Measurements from ENCODE around the gene PRKRA. TPM values are rescaled to one million over a fixed set of nuclear protein-coding genes. Genes with fewer than 3 reads are reported as not detected.
"Not testable (repeated sequence)": the region's sequence is repeated elsewhere in the genome, so short reads cannot be mapped to it uniquely, and the experiment has no call there.

Gene PRKRA
- polyA plus RNA-seq, 10 donors: 43.4 to 65.5 (median 56.9) TPM

DNA sequence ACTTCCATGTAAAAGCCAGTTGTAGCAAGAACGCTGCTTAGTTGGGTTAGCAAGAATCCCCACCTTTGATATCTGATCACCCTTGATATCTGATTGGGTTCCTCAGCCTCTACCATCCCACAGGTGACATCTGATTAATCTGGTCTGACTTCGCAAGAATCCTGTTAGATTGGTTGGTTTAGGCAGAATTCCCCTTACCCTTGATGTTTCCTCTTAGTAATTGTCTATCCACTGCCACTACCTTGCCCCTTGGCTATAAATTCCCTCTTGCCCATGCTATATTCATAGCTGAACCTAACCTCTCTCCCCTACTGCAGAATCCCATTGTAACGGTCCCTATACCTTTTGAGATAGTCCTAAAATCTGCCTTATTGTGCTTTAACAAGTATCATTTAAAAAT, 33.1 kb downstream of the PRKRA start:
- DNase-seq: no peak

DNA sequence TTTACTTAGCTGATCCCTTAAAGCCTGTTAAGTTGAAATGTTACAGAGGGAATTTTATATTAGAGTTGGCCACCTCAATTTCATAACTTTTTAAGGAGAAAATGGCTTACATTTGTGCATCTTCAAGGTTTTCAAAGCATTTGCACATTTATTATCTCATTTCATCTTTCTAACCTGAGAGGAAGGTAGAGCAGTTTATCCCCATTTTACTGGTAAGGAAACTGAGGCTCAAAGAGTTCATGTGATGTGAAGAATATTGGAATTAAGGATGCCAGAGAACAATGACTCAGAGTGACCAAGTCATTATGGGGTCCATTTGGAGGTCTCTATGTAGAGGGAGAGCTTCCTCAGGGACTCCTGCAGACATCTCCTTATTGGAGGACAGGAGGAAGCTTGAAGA, 35.0 kb downstream of the PRKRA start:
- DNase-seq: no peak

DNA sequence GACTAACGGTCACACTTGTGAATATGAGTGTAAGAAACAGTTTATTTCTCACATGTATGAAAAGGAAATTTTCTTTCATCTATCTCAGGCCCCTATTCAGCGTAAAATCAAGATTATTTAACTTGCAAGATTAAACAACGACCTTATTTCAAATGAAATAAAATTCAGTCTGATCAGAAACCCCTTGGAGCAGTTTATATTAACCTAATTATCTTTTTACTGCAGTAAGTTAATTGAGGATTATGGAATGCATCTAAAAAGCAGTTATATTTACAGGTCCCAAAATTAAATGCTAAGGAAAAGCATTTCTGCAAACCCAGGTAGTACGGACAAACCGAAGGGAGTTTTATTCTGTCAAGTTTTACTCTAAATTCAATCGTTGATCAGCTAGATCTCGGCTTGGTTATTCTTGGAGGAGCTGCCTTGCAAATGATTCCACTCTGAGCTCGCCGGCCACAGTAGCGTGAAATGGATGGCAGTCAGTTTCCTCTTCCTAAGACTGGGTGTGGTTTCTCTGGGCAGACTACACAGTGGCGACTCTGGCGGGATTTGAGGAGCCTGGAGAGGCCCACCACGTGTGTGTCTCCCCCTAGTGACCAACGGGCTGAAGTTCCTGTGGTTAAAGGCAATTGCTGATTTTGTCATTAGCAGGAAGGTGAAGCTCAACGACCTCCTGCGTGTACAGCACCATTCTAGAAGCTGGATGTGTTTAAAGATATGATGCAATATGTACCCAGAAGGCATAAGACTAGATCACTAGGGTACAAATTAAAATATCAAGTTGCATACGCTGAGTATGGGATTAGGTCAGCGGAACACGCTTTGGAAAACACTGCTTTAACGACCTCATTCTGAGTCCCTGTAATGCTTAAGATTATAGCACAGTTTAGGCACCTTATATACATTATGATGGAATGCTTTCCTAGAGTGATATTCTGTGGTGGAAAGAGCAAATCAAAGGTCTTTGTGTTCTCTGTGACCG, 36.4 kb downstream of the PRKRA start:
- DNase-seq: peak; percentile 92 to 95 (median 93)

DNA sequence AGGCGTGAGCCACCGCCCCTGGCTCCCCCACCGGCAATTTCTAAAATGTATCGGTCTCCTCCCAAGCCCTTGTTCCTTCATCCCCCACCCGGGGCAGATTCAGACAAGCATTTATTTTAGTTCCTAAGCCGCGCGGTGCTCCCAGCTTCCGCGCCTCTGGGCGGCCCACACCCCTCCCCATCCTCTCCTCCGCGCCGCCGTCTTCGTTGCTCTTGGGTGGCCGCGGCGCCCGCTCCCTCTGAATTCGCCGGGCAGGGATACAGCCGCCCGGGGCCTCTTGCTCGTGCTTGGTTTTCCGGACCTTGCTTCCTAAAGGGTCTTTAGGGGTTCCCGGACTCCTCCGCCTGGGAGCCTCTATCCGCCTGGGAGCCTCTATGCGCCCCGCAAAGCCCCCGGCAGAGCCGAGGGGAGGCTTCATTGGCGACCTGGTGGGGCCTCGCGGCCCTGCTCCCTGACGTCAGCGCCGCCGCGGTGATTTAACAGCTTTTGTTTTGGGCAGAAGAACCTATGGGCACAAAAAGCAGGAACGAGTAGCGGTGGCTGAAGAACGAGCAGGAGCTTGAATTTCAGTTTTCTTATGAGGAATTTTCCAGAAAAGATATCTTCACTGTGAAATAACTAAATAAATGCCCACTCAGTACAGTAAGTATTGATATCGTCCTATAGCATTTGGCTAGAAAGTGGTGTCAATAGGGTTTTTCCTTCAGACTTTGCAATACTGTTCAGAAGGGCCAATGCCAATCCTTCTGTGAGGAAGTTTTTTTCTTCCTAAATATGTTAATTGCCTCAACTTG, 37.3 kb downstream of the PRKRA start:
- DNase-seq: peak; percentile 68 to 92 (median 82)

DNA sequence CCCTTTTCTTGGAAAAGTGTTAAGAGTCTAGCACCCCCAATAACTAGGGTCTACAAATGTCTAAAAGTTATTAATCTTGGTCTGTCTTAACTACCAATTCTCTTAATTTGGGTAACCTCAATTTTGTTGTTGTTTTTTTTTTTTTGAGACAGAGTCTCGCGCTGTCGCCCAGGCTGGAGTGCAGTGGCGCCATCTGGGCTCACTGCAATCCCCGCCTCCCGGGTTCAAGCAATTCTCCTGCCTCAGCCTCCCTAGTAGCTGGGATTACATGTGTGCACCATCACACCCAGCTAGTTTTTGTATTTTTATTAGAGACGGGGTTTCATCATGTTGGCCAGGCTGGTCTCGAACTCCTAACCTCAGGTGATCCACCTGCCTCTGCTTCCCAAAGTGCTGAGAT, 38.5 kb downstream of the PRKRA start:
- DNase-seq: not testable (repeated sequence)

DNA sequence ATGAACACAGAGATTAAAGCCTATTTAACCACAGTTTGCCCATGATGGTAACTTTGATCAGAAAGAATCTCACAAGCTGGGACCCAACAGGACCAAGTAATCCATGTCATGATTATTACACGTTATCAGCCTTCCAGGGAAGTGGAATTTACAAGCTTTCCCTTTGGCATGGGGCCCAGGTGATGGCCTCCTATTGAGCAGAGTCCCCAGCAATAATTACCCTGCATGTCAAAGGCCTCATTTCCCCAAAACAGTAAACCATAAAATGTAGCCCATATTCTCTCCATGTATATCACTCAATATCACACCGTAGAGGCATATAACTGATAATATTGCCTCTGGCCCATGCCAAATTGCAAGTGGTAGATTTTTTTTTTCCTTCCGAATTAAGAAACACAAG, 38.9 kb downstream of the PRKRA start:
- no peak for DNase-seq

DNA sequence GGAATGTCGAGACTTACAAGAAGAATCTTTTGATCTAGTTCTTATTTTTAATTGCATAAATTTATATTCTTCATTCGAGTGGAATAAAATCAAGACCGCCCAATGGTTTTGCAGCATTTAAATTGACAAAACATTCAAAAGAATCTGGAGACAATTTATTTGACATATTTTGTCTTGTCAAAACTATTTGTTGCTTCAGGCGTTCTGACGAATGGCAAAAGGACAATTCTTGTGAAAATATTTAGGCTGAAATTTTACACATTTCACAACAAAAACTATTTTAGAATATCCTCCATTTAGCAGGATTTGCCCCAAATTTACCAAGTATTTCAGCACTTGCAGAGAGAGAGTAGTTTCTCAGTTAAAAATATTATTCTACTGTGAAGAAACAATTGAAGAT, 41.7 kb downstream of the PRKRA start:
- no peak for DNase-seq

DNA sequence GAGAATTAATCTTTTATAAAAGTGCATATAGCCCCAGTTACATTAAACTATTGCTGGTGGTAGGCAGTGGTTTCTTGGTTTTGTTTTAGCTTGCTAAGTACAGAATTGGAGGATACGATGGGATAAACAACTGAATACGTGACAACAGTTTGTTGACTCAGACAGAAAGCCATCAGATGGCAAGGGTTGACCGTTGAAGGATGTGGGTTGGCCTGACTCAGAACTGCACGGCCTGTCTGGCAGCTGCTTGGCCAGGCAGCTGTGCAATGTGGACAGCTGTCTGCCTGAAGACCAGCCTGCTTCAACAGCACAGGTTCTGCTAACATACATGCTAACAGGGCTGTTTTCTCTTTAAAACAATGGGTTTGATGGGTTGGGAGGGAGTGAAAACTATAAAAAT, 46.6 kb downstream of the PRKRA start:
- peak; percentile 49 to 74 (median 51) for DNase-seq

DNA sequence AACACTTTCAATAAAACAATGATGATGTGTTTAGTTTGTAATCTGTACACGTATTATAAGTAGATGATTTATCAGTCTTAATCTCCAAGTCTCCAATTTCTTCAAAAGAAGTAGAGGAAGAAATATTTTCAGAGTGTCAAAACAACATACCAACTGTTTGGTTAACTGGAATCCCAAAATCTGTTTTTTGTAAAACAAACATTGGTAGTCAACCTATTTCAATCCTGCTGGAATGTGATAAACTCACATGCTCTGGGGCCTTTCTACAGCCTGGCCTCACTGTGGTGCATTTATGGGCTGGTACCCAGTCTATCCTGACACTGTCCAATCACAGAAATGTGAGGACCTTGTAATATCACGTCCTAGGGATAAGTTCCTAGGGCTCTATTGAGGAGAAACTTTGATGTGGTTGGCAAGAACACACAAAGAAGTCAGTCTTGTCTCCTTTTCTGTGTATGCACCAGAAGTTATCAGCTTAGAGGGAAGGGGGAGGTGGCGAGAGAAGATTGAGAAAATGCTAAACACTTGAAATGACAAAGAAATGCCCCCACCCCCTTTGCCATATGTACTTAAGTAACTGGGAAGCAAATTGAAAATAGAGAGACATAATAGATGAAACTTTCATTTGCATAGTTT, 47.2 kb downstream of the PRKRA start:
- no peak for DNase-seq

DNA sequence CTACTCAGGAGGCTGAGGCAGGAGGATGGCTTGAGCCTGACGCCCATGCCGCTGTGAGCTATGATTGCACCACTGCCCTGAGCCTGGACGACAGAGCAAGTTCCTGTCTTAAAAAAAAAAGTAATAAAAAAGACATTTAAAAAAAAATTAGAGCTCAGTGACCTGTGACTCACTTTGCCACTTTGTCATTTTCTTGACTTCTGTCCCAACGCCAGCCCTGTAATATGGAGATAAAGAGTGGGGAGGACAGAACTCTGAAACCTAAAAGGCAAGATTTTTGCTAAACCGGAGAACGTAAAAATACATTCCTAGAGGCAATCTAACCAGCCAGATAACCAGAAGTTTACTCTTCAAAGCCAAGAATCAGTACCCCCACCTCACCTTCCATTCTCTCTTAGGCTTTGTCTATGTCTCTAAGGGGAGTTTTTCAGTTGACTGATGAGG, 49.0 kb downstream of the PRKRA start:
- DNase-seq: no peak

DNA sequence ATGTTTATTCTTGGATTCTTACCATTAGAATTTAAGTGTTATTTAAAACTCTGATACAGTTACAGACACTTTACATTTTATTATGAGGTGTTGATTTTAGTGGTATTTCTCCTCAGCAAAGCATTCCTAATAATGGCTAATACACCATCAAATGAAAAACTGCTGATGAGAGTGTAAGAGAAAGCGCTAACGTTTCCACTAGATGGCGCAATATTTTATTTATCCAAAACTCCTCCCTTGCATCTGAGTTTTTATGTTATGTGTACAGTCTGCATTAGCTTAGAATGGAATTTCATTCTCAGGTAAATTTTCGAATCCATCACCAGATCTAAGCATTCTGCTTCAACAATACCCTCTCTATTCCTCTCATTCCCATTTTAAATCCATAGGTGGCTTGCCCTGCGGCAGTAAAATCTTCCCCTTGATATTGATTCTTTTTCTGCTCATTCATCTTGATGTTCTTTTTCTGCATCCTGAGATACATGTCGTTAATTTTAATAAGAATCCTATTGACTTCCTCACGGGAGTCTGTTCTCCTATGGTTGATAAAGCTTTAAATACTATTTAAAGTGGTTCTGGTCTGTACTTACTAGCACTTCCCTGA, 53.9 kb downstream of the PRKRA start:
- peak; percentile 43 to 62 (median 55) for DNase-seq

DNA sequence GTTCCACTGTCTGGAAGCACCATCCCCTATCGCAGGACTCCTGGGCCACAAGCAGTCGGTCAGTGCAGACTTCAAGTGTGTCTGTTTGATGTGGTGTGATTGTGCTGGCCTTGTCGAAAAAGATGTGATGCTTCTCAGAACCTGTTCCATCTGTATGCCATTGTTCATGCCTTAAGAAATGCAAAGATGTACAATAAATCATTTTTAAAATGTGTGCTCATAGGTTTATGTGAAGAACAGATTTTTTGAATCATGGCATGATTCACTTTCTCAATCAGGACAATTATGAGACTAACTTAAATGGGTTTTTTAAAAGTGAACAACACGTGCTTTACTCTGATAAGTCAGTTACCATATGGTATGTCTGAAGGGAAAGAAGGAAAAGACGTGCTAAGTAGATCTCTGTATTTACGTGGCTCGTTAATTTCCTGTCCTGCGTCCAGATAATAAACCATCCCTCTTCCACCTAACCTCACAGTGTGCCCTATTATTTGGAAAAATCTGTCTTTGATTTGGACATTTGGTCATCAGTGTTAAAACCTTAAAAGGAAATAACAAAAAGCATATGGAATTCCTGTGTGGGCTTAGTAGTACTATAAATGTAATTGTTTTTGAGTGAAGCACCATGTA, 54.9 kb downstream of the PRKRA start:
- no peak for DNase-seq

DNA sequence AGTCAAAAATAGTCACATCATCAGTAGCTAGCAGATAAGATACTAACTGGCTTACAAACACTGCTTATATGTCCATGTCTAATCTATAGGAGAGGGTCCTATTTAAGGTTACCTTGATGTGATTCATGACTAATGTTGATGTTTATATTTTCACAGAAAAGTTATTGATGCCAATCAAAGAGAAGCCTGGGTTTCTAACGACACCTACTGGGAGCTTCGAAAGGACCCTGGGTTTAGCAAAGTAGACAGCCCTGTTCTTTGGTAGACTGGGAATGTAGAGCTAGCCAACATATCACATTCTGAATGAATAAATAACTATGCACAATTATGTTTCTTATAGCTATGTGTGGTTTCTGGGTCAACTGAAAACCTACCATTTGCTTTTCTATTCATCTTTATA, 55.7 kb downstream of the PRKRA start:
- DNase-seq: no peak

DNA sequence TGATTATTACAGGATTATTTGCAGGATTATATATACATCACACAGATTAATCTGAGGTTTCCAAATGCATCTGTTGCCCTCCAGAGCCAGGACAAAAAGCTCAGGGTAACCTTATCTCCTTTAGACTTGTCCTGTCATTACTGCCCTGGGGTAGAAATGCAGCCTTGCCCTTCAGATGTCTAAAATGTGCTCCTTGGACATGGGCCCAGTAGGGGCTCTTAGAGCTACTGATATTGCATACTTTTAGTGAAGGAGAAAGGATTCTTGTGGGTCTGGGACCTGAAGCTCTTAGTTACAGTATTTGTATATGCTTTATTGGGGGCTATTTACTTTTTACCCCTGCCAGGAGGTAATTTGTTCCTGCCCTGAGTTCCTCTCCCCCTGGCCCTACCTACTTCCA, 56.1 kb downstream of the PRKRA start:
- no peak for DNase-seq

DNA sequence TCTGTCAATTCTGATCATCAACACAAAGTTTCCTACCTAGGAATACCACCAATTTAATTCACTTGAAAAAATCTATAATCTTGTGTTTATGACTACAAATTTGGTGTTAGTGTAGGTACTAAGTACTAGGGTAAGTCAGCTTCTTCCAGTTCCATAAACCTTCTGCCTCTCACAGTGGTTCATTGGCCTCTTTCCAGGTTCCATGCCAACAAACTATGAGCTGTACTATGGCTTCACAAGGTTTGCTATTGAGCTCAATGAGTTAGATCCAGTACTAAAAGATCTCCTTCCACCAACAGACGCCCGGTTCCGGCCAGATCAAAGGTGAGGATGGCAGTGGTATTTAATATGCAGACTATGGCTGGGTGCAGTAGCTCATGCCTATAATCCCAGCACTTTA, 58.8 kb downstream of the PRKRA start:
- no peak for DNase-seq

DNA sequence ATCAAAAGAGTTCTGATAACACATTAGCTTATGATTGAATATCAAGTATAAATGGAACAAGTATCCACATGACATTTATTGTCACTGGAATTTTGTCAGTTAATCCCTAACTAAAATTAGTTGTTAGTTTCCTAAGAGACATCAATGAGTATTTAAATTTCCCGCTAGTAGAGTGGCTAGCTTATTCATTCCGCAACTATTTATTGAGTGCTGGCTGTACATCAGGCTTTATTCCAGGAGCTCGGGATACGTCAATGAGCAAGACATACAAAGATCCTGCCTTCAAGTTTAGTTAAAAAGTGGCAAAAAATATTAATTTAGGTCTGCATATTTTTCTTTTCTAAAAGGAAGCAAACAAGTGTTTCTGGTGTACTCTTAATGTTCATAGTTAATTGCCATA, 59.3 kb downstream of the PRKRA start:
- no peak for DNase-seq

DNA sequence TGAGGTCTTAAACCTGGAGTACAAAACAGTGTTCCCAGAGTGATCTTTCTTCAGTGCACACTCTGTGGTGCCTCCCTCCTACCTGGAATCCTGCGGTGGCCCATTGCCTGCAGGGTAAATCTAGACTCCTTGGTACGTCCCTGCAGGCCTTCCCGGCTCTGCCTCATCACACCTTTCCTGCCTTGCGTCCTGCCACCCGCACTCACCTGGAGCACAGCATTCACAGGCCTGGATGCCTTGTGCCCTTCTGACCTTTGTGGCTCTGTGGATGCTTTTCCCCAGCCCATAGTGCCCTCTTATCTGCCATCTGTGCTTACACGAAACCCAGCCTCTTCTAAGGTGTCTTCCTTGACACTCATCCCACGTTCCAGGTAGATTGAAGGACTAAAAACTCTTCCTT, 62.7 kb downstream of the PRKRA start:
- no peak for DNase-seq

DNA sequence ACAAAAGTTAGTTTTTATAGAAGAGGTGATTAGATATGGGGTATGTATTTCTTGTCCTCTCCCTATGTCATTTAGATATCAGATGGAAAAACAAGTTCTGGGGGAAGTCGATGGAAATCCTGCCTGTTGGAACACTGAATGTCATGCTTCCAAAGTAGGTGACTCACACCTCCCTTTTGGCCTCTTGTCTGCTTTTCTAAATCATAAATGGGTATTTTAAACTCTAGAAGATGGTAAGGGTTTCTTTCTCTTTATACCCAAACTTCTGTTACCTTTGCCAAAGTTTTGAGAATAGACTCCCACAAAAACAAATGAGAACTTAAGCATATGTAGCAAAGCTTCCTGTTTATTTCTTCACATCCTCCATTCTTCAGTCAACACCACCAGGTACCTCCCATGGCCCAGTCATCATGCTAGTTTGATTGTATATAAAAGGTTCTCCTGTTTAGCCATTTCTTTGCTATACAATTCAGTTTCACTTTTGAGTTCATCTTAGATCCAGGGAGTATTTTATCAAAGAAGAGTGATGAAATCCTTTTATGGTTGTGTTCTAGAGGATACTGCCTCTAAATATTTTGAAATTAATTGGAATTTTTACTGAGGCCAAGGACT, 63.9 kb downstream of the PRKRA start:
- no peak for DNase-seq

DNA sequence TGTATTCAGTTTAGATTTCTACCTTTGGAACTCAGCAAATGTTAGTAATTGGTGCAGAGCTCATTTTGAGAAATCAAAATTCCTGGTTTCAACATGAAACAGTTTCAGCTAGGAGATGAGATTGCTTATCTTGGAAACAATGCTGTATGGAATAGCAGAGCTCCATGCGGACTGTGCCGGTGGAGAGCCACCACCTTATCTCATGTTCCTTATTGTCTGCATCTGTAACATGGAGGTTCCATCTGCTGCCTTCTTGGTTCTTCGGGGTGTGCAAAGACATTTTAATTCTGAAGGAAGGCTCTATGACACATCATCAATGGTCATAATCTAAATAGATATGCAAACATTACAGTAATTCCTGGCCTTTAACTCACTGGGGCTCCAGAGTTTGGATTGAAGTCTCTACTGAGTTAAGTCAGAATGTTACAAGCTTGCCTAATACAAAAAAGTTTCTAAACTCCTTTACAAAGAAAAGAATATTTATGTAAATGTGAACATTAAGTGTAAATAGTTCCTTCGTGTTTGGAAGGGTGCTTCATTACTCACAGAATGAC, 65.3 kb downstream of the PRKRA start:
- DNase-seq: no peak

DNA sequence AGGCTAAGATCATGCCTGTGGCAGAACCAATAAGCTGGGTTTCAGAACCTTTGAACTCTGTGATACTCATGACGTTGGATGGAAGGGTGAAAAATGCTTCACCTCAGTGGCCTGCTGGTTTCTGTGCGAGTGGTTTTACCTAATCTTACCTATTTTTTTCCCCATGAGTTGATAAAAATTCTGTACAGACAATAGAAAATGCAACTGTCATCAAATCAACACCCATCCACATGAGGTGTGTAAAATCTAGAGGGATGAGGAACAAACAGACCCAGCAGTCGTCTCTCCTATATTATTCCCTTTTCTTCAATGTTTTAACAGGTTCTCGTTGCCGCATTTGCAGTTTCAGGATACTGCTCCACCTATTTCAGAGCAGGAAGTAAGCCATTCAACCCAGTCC, 67.3 kb downstream of the PRKRA start:
- no peak for DNase-seq
